HG03521 (cell line): ENCODE measurements around the gene CRYBG1.
"Not testable (repeated sequence)": the region's sequence is repeated elsewhere in the genome, so short reads cannot be mapped to it uniquely, and the experiment has no call there.

Source experiments
- ATAC-seq: cut with Tn5 transposase; IDR thresholded peaks from one replicate; pipeline ENCODE4 v1.9.1; 2021; ENCODE audit warnings: mild to moderate bottlenecking, moderate library complexity; ENCODE audit not compliant: unreplicated experiment

The CRYBG1 gene

DNA sequence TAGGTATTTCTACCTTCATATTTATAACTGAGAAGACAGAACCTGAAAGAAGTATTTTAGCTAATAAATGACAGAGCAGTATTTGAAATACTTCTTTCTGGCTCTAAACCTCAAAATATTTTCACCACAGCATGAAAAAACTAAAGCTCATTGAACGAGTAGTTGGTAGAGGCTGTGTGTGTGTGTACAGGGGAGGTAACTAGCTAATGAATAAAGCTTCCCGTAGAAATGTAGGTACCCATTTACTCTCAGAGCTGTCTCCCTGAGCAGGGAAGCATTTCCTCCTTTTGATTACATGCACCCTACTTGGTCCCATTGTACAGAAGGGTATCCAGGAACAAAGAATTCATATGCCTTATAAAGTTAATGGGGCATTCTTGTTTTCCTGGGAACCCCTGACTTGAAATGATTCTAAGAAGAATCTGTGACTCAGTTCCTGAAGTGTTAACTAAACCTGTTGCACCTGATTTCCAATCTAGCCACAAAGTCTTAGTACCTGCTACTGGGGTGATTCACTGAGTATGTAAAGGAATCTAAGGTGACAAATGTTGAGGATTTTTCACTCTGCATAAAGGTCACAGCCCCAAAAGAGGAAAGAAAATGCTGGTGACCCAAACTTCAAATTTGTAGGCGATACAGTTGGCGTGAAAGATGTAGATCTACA, 12.5 kb downstream of the CRYBG1 start:
- no peak for ATAC-seq

DNA sequence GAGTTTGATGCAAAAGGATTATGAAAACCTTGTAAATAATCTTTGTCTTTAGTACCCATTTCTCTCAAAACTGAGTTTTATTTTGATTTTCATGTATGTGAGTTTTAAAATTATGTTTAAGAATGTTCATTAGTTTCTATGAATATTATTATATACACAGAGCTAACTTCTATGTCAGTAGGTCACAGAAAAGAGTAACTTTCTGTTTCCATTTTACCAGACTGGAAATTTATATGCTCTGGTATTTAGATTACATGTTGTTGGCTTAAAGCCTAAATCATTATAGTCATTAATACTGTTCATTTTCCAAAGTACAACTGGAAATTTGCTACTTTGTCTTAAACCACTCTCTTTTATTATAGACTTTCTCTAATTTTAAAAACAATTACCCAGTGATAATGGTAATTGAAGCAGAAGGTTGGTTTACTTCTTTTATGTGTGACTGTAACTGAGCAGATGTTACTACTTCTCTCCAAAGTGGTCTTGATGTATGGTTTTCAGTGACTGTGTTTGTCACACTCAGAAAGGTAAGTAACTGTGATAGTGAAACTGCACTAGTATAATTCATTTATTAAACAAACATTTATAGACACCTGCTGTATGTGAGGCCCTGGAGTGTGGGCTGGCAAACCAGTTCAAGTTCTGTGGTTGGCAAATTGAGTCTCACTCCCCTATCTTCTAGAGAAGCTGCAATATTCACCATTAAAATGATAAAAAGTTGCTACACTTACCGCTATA, 13.2 kb downstream of the CRYBG1 start:
- ATAC-seq = no peak

DNA sequence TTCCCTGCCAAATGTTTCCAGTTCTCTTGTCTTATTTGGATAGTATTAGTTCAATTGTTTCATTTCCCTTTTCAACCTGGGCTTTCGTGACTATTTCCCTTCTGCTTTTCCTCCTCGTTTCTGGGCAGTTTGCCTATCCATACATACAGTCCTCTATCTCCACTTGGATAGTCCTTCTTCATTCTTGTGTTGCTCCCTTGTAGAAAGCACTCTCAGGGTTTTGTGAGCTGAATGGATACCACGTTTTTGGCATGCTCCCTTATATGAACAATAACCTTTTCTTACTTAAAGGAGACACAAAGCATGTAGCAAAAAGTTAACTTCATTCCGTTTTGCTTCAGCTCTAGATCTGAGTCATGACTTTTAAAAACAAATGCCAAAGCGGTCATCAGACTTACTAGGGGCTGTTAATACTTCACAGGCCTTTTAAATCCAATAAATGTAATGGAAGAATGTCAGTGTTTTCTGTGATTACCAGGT, 16.6 kb downstream of the CRYBG1 start:
- ATAC-seq = no peak

GRCh38 chr6:106379951-106380350, 19.4 kb downstream of the CRYBG1 start:
- ATAC-seq = no peak

DNA sequence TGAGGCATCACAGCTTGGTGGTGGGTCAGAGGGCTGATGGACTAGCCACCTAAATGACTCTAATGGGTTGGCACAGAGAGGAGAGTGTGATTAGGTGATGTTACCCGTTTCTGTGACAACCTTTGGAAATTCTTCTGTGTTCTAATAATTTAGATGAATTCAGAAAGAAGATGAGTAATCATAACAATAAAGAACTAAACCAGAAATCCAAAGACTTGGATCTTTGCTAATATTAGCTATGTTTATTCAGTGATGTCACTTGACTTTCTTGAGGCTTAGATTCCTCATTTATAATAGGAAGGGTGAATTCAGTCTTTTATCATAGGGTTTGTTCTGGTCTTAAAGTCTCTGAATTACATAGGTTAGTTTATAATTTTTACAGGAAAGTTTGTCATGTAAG, 19.9 kb downstream of the CRYBG1 start:
- ATAC-seq = no peak

DNA sequence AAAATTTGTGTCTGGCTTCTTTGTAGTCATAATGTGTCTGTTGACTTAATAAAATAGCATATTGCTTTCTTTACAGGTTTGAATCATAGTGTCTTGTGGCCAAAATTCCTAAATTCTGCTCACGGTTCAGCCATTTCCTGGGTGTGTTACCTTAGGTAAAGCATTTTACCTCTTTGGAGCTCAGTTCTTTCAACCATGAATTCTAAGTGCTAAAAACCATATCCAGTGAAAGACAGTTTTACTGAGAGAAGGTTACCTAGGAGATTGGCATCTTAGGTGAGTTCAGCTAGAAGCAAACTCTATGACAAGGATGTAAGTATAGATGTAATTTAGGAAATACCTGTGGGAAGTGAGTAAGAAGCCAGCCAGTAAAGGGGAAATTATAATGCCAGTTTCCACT, 20.7 kb downstream of the CRYBG1 start:
- no peak for ATAC-seq

DNA sequence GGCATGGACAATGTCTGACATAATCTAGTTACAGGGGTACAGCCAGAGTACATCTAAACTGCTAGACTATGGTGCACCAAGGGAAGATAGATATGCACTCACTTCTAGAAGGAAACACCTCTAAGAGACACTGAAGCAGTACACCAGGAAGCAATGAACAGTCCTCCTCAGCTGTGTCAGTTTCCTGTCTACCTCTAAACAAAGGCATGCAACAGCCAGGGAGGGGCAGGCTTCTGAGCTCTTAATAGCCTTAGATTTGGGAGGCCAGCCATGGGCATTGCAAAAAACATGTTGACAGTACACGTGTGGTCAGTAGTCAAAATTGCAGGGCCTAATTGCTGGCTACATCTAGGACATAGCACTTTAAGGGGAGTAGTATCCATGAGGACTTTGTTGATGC, 21.4 kb downstream of the CRYBG1 start:
- ATAC-seq = no peak

DNA sequence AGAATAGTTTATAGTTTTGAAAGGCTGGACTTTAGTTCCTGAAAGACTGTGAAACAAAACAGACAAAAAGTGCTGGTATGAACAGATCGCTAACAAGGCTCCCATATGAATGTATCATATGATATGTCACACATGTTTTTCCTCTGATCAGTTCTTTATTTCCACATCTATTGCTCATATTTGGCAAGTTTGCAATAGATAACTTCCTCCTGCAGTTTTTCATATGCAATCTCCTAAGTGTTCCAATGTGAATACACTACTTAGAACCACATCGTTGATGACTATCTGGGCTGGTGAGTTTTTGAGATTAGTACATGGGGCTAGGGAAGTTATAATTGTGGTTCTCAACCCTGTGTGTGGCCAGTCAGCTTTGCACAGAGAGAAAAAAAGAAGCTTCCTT, 23.1 kb downstream of the CRYBG1 start:
- ATAC-seq = no peak

DNA sequence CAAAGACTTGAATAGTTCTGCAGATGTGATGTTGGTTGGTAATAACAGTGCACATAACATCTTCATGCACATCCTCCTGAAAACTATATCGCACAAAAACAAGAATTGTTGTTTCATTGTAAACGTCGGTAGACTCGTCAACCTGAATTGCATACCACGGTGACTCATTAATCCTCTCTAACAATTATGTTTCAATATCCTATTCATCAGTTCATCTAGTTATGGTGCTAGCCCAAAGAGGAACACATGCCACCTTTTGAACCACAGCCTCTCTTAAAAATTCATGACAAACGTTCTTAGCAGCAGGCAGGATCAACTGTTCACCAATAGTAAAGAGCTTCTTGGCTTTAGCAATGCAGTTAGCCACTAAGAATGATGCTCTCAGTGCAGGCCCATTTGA, 25.0 kb downstream of the CRYBG1 start:
- no peak for ATAC-seq

GRCh38 chr6:106387875-106388274, 27.4 kb downstream of the CRYBG1 start:
- no peak for ATAC-seq

DNA sequence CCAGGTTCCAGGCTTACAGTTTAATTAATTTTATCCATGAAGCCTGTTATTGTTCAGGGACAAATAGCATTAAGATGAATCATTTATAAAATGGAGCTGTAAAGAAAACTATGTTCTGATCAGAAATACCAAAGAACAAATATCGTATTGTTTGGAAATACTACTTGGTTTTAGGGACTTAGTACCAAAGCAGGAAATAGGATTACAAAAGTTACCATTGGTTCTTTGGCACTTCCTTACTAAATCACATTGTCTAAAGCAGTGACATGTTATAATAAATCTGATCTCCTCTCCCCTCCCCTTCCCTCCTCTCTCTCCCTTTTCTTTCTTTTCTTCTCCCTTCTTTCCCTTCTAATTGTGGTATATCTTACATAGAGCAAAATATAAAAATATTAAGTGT, 29.6 kb downstream of the CRYBG1 start:
- no peak for ATAC-seq

GRCh38 chr6:106396426-106397220, 36.1 kb downstream of the CRYBG1 start:
- ATAC-seq = no peak

- no peak for ATAC-seq
These were observed 36.9 kb downstream of the CRYBG1 start for GRCh38 chr6:106397431-106397830.

DNA sequence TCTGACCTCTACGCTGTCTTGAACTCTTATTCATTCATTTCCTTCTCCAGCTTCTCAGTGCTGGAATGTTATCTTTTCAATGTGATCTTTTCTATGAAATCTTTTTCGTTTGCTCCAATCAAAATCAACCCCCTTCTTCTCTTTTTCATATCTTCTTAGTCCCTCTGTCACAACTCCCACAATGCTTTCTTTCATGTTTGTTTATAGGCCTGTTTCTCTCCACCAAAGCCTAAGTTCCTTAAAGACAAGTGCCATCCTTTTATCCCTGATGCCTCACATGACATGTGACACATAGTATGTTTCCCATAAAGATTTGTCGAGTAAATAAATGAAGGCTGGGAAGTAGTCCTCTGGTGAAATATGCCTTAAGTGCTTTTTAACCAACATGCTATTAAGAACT, 38.1 kb downstream of the CRYBG1 start:
- ATAC-seq = no peak

DNA sequence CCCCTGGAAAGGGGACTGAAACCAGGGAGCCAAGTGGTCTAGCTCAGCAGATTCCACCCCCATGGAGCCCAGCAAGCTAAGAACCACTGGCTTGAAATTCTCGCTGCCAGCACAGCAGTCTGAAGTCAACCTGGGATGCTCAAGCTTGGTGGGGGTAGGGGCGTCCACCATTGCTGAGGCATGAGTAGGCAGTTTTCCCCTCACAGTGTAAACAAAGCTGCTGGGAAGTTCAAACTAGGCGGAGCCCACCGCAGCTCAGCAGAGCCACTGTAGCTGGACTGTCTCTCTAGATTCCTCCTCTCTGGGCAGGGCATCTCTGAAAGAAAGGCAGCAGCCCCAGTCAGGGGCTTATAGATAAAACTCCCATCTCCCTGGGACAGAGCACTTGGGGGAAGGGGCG, 44.5 kb downstream of the CRYBG1 start:
- ATAC-seq = not testable (repeated sequence)

GRCh38 chr6:106411056-106411455, 50.5 kb downstream of the CRYBG1 start:
- ATAC-seq = no peak

- no peak for ATAC-seq
These were observed 51.2 kb downstream of the CRYBG1 start for GRCh38 chr6:106411643-106412200.

- no peak for ATAC-seq
These were observed 52.5 kb downstream of the CRYBG1 start for GRCh38 chr6:106413016-106413415.

- no peak for ATAC-seq
These were observed 53.2 kb downstream of the CRYBG1 start for GRCh38 chr6:106413722-106414121.

DNA sequence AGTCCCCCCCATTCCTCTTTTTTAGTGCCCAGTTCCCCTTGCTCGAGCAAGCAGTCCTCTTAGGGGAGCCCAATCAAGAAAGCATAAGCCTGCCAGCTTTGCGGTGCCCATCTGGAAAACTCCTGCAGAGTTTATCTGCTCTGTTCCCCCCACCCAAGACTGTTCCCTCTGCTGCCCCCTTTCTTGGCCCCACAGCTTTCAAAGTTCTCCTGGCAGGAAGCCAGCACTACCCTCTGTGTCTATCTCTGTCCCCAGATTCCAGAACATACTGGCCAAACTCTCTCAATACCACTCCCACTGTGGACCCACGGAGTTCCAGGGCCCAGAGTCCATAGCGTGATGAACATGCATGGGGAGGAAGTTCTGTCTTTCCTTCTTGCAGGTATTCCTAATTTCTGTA, 55.4 kb downstream of the CRYBG1 start:
- no peak for ATAC-seq

DNA sequence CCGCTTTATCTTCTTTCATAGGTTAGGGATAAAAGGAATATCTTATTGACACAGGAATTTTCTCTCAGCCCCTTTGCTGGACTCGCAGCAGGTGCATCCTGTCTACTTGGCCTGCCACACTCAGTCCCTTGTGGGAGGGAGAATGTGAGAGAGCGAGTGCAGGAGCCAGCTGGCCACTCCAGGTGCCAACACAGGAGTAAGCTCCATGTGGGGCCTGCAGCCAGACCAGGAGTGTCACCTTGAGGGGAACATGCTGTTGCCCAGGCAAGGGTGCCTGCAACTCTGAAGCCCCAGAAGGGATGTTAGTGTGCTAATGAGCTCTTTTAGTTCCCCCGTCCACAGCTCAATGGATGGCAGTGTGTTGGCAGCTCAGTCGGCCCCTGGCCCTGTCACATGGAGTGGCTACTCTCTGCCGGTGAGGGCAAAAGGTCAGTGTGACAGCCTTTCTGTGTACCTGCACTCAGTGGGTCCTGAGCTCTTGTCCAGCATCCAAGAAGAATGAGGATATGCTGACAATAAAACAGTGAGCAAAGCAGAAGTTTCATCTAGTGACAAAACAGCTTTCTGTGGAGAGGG, 57.1 kb downstream of the CRYBG1 start:
- no peak for ATAC-seq
